GM12891 (cell line): ENCODE measurements around the gene NRP2.

Source experiments
- DNase-seq: peaks from one replicate; pipeline ENCODE4 v3.0.0; 2011; ENCODE audit warnings: low spot score; ENCODE audit not compliant: insufficient read length
- FAIRE-seq: peaks from 2 replicates; lab custom pipeline; 2011; peaks lifted over from hg19 to GRCh38; lab: Jason Lieb, UNC
- PAX5 ChIP-seq: IDR thresholded peaks from 2 replicates; pipeline ENCODE4 v1.6.1; 2011; ENCODE audit warnings: low read length, moderate library complexity, mild to moderate bottlenecking; ENCODE audit not compliant: insufficient read depth, severe bottlenecking
- POLR2A ChIP-seq: IDR thresholded peaks from 2 replicates; pipeline ENCODE4 v1.6.1; 2011; ENCODE audit warnings: low read depth, low read length, control low read depth
- POLR2AphosphoS5 ChIP-seq: IDR thresholded peaks from 2 replicates; pipeline ENCODE4 v1.6.1; 2011; ENCODE audit warnings: low read depth, low read length, control low read depth
- POU2F2 ChIP-seq: IDR thresholded peaks from 2 replicates; pipeline ENCODE4 v1.6.1; 2011; ENCODE audit warnings: low read depth, mild to moderate bottlenecking, control low read depth, low read length, moderate library complexity
- SPI1 ChIP-seq: IDR thresholded peaks from 2 replicates; pipeline ENCODE4 v1.6.1; 2011; ENCODE audit warnings: low read depth, low read length, control low read depth
- TAF1 ChIP-seq: IDR thresholded peaks from 2 replicates; pipeline ENCODE4 v1.6.1; 2011; ENCODE audit warnings: low read depth, low read length, control low read depth

NRP2 gene

DNA sequence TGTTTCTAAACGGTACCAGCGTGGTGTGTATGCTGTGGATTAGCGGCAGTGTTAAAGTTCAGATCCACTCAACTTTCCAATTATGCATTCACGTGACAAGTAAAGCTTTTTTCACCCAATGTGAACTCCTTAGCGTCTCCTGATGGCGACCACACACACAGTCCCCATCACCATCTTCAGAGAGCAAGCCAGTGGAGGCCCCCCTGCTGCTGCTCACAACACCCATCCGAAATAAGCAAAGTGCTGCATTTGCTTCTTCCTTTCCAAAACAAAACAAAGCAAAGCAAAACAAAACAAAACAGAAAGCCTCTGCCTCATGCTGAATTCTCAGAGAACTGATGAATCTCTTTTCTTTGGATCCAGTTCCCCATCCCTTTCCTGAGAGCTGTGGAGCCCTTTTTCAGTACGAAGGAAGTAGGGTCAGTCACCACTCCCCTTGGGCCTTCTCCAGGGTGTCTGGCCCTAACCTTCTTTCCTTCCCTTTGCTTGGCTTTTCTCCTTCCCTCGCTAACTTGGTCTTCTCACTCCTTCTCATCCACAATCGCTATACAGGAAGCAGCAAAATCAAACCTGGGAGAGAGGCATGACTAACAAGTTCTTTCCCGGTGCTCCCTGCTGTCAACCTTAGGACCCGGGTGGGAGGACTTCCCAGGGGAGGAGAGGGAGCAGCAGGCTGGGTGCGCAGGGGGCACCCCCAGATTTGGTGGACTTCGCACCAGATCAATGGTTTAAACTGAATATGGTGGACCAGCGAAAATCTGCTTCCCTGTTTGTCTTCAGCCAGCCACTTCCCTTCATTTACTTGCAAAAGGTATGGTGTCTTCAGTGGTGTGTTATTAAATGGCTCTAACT, 56.0 kb downstream of the NRP2 start:
- no peak for TF ChIP-seq POLR2A
- TF ChIP-seq POU2F2: no peak
- no peak for TF ChIP-seq TAF1
- TF ChIP-seq PAX5: no peak
- no peak for TF ChIP-seq POLR2AphosphoS5
- TF ChIP-seq SPI1: no peak
- no peak for FAIRE-seq

DNA sequence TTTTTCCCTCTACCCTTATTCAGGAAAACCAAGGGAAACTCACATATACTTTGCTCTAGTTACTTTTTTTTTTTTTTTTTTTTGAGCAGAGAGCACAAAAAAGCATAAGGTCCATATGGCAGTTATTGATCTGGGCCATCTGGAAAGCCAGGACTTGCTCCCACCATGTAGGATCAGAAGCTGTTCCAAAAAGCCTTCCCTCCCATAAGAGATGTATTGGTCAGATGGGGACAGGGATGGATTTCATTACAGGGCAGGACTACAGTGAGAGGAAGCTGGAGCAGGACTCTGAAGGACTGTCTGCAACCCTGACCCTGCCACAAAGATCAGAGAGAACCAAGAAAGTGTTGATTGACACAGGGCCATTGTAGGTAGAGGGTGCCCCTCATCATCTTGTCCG, 57.3 kb downstream of the NRP2 start:
- no peak for FAIRE-seq
- DNase-seq: no peak
- TF ChIP-seq POU2F2 (no peak), TAF1 (no peak), PAX5 (no peak), SPI1 (no peak), POLR2AphosphoS5 (no peak), POLR2A (no peak)

More for the DNA sequence above, 56.0 kb downstream of the NRP2 start:
- no peak for DNase-seq

DNA sequence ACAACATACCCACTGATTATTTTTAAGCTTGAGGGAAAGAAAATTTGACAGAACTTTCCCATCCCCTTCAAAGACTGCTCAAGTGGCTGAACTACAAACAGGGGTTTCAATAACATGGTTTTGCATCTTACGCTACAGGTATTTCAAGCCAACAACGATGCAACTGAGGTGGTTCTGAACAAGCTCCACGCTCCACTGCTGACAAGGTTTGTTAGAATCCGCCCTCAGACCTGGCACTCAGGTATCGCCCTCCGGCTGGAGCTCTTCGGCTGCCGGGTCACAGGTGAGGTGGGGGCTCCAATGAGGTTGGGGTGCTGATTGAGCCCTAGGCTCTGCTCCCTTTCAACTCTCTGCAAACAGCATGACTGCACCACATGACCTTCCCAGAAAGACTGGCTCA, 58.1 kb downstream of the NRP2 start:
- FAIRE-seq (no peak), DNase-seq (no peak)
- no peak for TF ChIP-seq POU2F2
- TF ChIP-seq POLR2A: no peak
- no peak for TF ChIP-seq TAF1
- no peak for TF ChIP-seq POLR2AphosphoS5
- no peak for TF ChIP-seq SPI1
- no peak for TF ChIP-seq PAX5

DNA sequence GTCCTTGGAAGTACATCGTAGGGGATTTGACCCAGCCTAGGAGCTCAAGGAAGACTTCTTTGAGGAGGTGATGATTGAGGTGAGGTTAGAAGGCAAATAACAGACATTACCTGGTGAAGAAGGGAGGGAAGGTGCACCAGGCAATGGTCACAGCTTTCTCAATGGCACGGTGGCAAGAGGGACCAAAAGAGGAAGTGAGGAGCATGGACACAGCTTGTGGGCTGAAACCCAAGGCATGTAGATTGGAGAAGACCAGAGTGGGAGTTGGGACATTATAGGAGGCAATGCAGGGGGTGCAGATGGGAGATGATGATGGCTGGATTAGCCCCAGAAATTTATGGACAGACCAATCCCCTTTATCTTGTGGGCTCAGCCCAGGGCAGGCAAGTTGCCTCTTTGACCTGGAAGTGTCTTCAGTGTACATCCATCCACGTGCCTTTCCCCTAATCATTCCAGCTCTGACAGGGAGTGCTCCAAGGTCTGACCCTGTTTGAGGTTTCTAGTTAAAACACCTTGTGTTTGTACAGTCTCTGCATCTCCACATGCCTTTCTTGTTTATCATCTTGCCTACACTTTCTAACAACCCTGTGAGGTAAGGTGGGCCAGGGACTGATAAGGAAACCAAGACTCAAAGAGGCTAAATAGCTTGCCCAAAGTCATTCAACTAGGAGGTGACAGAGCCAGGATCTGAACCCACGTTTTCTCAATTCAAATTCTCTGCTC, 59.1 kb downstream of the NRP2 start:
- FAIRE-seq: no peak
- DNase-seq: no peak
- TF ChIP-seq SPI1 (peak; percentile 68), TAF1 (no peak)

DNA sequence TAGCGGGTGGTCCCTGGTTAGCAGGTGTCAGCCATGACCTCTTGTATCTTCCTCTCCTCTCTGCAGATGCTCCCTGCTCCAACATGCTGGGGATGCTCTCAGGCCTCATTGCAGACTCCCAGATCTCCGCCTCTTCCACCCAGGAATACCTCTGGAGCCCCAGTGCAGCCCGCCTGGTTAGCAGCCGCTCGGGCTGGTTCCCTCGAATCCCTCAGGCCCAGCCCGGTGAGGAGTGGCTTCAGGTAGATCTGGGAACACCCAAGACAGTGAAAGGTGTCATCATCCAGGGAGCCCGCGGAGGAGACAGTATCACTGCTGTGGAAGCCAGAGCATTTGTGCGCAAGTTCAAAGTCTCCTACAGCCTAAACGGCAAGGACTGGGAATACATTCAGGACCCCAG, 60.8 kb downstream of the NRP2 start:
- DNase-seq (no peak), FAIRE-seq (no peak)
- TF ChIP-seq POU2F2: no peak
- TF ChIP-seq POLR2AphosphoS5: no peak
- TF ChIP-seq PAX5: no peak
- TF ChIP-seq POLR2A: no peak
- TF ChIP-seq SPI1: no peak
- no peak for TF ChIP-seq TAF1

DNA sequence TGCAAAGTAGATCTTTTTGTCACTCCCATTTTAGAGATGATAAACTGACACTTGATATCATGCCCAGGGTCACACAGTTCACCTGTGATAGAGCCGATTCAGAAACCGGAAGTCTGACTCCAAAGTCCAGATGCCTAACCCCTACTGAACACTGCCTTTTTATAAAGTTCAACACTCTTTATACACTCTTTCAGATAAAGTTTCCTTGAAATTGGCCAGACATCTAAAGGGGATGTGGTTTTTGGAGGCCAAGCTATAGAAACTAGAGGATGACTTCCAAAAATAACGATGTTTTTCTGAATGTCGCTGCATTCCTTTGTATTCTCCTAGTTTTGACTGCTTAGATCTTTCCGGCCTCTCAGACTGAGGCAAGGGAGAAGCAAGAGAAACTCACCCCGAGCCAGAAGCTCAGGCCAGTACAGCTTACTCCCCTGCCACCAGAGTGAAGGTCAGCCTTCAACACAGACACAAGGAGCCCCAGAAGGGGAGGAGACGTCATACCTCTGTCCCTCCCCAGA, 61.8 kb downstream of the NRP2 start:
- TF ChIP-seq SPI1 (no peak), PAX5 (no peak), POLR2AphosphoS5 (no peak), POLR2A (no peak), POU2F2 (no peak), TAF1 (no peak)
- FAIRE-seq: no peak
- DNase-seq: no peak

DNA sequence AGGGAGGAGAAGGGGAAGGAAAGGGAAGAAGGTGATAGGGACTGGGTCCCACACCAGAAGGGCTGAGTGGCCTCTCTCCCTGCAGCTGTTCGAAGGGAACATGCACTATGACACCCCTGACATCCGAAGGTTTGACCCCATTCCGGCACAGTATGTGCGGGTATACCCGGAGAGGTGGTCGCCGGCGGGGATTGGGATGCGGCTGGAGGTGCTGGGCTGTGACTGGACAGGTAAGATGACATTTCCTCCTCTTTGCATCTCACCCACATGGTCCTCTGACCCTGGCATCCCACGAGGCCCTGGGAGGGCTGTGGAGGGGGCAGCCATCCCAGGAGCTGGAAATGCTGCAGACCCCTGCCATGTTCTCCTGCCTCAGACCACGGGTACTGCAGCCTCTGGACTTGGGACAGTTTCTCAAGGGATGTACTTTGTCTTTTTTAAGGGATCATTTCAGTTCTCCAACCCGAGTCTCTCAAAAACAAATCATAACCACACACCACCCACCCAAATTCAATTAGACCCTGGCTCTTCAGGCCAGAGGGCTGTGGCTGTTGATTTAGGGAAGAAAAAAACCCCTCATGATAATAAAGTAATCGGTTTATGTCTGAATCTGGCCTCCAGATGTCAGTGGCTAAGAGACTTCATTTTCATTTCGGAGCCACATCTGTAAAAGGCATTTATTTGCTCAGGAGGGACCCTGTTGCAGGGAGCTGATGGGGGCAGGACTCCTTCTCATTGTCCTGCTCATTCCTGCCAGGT, 63.5 kb downstream of the NRP2 start:
- FAIRE-seq (no peak), DNase-seq (no peak)
- TF ChIP-seq POLR2AphosphoS5 (no peak), POU2F2 (no peak), TAF1 (no peak), PAX5 (no peak), POLR2A (no peak), SPI1 (no peak)

DNA sequence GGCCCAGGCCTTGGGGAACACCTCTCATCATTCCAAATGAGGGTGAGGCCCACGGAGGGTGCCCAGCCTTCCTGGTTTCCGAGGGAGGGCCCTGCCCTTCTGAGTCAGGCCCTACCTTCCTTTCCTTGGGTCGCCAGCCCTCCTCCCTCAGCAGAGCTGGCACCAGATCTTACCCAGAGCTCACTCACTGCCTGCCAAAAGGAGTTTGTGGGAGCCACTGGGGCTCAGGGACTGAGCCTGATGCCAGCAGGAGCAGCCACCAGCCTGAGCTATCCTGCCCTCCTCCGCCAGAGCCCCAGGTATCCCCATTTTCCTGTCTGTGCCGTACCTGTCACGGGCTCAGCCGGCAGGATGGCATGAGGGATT, 64.1 kb downstream of the NRP2 start:
- no peak for DNase-seq
- FAIRE-seq: no peak
- TF ChIP-seq POLR2AphosphoS5 (no peak), TAF1 (no peak), SPI1 (no peak), POU2F2 (no peak), POLR2A (no peak), PAX5 (no peak)

DNA sequence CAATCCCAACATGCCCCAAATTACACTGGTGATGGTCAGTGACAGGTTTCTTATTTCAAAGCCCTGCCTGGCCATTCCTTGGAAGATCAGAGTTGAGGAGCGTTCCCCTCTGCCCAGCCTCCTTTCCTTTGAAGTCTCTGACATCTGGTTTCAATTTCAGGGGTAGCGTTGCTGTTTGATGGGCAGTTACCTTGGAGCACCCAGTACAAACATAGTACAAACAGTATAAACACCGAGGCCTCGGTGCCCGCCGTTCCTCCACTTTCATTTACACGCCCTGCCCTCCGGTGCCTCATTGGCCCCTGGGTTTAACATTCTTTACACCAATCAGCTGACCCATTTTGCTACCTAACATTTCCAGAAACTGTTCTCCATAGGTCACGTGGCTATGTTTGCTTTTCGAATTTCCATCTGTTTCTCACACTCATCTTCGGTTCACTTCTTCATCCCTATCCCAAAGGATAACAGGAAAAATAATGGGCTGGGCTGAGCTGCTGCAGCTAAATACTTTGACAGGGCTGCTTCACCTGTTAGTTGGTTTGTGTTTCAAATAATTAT, 65.6 kb downstream of the NRP2 start:
- FAIRE-seq: no peak
- TF ChIP-seq SPI1: no peak
- no peak for TF ChIP-seq PAX5
- no peak for TF ChIP-seq POU2F2
- TF ChIP-seq POLR2AphosphoS5: no peak
- no peak for TF ChIP-seq TAF1
- no peak for TF ChIP-seq POLR2A
- no peak for DNase-seq

DNA sequence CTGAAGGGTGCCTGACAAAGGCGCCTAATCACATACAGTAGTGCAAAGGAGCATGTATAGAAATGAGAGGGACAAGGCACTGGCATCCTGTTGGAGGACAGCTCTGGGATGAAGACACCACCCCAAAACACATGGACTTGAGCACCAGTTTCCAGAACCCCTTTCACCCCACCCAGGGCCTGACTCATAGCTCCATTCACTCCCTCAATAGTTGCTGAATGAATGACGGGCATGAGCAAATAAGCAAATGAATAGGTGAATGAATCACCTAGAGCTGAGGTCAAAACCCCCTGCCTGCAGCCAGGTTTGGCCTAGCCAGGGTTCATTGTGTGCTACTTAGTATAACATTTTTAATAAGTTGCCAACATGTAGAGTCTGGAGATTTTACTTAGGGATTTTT, 66.3 kb downstream of the NRP2 start:
- no peak for FAIRE-seq

More for the DNA sequence above, 66.3 kb downstream of the NRP2 start:
- no peak for DNase-seq
- TF ChIP-seq SPI1 (no peak), TAF1 (no peak), PAX5 (no peak), POU2F2 (no peak), POLR2A (no peak), POLR2AphosphoS5 (no peak)
